Lung microvascular endothelial cell (primary cell): ENCODE data around the gene STAC3. TPM values are rescaled to one million over a fixed set of nuclear protein-coding genes. Genes with fewer than 3 reads are reported as not detected.

ENCODE experiments used
- DNase-seq, 2 donors: peaks; one replicate each; pipeline versions ENCODE4 v3.0.0 to v3.0.0-alpha.2; 2010; ENCODE audit warnings: low read depth in 2 of 2
- total RNA-seq: library from RNA; depleted of rRNA; stranded (reverse); fragments of >200 nt; gene quantifications from 2 replicates; pipeline ENCODE4 v1.2.1, GENCODE V29; 2014

Gene STAC3
- total RNA-seq, 1 donor from 2014 or later, result 0.40 TPM

GRCh38 chr12:57211791-57212700 is 38.9 kb downstream of the STAC3 start:
- DNase-seq, result no peak

DNA sequence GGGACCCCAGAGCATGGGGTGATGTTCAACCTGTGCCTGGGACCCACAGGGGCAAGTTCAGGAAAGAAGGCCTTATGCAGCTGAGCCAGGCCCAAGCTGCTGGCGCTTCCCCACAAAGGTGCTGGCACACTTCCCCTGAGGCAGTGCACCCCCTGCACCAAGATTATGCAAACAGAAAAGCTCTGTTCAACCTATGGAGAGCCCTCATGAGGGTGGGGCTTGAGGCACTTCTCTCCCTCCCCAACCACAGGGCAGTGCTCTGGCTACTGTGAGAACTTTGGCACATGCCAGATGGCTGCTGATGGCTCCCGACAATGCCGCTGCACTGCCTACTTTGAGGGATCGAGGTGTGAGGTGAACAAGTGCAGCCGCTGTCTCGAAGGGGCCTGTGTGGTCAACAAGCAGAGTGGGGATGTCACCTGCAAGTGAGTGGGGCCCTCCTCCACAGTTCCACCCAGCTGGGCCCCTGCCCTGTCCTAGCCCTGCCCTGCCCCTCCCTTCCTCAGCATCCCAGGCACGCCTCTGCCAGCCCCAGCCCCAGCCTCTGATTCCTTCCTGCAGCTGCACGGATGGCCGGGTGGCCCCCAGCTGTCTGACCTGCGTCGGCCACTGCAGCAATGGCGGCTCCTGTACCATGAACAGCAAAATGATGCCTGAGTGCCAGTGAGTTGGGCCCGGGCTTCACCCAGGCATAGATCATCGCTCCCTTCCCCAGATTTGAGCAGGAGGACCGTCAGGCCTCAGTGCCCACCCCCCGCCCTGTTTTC is 39.9 kb downstream of the STAC3 start:
- no peak for DNase-seq

DNA sequence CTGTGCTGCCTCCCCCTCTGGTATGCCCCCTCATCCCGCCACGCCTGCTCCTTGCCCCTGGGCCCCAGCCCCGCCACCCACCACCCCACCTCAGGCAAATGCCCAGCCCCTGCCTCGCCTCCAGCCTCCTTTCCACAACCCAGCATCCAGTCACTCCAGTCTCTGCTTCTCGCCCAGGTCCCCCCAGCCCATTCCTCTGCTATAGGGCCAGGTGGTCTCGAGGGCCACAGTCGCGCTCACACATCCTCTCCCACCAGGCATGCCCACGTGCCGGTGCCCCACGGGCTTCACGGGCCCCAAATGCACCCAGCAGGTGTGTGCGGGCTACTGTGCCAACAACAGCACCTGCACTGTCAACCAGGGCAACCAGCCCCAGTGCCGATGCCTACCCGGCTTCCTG is 40.5 kb downstream of the STAC3 start:
- no peak for DNase-seq

GRCh38 chr12:57209916-57210315 is 41.1 kb downstream of the STAC3 start:
- DNase-seq, result no peak

GRCh38 chr12:57208631-57209282 is 42.2 kb downstream of the STAC3 start:
- DNase-seq, result peak; percentile 14 to 84

DNA sequence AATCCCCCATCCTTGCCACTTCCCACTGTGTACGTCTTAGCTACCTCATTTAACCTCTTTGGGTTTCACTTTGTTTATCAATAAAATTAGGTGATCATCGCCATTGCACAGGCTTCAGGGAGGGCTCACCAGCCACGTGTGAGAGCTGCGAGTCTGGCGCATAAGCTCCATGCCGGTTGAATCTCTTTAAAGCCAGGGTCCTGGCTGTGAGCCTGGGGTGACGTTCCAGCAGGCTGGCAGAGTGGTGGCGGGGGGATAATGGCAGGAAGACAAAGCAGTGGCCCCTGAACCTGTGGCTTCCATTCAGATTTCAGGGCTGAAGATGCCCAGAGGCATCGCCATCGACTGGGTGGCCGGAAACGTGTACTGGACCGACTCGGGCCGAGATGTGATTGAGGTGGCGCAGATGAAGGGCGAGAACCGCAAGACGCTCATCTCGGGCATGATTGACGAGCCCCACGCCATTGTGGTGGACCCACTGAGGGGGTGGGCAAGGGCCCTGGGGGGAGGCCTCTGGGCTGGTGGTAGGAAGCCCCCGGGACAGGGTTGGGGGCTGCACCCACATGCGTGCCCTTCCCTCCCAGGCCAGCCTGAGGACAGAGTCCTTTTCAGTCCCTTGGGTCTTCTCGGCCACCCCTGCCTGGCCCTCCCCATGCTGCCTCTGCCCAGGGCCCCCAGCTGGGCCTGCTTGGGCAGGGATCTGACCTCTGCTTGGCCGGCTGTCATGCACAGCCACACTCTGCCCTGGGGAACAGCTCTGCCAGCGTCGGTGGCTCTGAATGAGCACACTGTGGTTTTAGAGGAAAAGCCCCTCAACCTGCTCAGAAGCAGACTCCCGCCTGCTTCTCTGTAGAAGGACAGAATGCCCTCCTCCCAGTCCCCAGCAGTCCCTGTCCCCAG is 43.0 kb downstream of the STAC3 start:
- DNase-seq, result no peak

- DNase-seq, result no peak
These were observed 45.1 kb downstream of the STAC3 start for GRCh38 chr12:57205931-57206330.

GRCh38 chr12:57205186-57205585 is 45.8 kb downstream of the STAC3 start:
- no peak for DNase-seq

DNA sequence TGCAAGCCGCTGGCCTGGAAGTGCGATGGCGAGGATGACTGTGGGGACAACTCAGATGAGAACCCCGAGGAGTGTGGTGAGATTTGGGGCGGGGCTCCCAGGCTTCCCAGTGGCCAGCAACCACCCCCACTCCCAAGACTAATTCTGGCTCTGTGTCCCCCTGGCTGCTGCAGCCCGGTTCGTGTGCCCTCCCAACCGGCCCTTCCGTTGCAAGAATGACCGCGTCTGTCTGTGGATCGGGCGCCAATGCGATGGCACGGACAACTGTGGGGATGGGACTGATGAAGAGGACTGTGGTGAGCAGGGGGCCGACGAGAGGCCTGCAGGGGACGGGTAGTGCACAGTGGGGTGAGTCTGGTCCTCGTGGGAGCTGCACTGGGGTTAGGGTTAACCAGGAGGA is 46.5 kb downstream of the STAC3 start:
- DNase-seq, result no peak

GRCh38 chr12:57203791-57204190 is 47.2 kb downstream of the STAC3 start:
- DNase-seq, result no peak

GRCh38 chr12:57203201-57203600 is 47.8 kb downstream of the STAC3 start:
- DNase-seq, result no peak

DNA sequence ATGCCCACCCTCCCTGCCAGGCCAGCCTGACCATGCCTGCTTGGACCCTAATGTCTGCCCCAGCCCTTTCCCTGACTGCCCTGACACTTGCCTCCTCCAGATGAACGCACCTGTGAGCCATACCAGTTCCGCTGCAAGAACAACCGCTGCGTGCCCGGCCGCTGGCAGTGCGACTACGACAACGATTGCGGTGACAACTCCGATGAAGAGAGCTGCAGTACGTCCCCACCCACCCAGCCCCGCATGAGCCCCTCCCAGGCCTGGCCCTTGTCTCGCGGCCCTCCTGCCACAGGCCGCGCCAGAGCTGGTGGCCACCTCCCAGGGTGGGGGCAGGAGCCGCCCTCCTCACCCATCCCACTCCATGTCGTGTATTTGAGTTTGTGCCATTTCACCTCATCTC is 48.7 kb downstream of the STAC3 start:
- no peak for DNase-seq

- DNase-seq, result no peak
These were observed 49.4 kb downstream of the STAC3 start for GRCh38 chr12:57201631-57202030.

DNA sequence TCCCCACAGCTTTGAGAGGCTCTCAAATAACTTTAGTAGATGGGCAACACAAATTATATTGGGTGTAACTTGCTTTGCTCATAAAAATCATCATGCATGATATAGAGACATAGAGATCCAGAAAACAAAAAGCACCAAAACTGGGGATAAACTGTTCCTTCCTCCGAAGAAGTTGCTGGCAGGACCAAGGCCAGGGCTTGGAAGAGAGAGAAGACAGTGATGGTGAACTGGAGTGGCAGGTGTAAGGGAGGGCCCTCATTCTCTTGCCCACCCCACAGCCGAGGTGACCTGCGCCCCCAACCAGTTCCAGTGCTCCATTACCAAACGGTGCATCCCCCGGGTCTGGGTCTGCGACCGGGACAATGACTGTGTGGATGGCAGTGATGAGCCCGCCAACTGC is 49.8 kb downstream of the STAC3 start:
- DNase-seq, result no peak

GRCh38 chr12:57200497-57200896 is 50.5 kb downstream of the STAC3 start:
- no peak for DNase-seq

GRCh38 chr12:57199191-57199590 is 51.8 kb downstream of the STAC3 start:
- no peak for DNase-seq

- DNase-seq, result no peak
These were observed 52.7 kb downstream of the STAC3 start for GRCh38 chr12:57198329-57198728.

DNA sequence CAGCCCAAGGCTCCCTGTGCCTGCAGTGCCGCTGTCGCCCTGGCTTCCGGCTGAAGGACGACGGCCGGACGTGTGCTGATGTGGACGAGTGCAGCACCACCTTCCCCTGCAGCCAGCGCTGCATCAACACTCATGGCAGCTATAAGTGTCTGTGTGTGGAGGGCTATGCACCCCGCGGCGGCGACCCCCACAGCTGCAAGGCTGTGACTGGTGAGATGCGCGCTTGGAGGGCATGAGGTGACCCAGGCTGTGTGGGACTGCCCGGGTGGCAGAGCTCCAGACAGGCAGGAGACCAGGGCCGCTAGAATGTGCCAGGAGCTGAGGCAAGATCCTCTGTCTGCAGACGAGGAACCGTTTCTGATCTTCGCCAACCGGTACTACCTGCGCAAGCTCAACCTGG is 54.0 kb downstream of the STAC3 start:
- no peak for DNase-seq

DNA sequence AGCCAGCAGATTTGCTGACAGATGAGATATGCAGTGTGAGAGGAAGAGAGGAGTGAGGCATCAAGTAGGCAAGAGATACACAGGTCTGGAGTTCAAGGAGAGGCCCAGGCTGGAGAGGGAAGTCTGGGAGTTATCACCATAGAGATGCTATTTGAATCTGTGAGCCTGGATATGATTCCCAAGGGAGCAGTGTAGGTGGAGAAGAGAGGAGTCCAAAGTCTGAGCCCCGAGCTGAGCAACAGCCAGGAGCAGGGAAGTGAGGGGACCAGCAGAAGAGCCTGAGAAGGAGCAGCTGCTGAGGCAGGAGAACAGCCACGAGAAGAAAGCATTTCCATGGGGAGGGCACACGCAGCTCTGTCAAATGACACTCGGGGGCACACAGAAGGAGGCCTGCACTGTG is 54.5 kb downstream of the STAC3 start:
- no peak for DNase-seq

GRCh38 chr12:57195611-57196371 is 55.2 kb downstream of the STAC3 start:
- no peak for DNase-seq
